K562 (cell line): ENCODE data around the gene TAS2R41. TPM values are rescaled to one million over a fixed set of nuclear protein-coding genes. Genes with fewer than 3 reads are reported as not detected.

Experiments used
- CEBPG ChIP-seq, 3 experiments: fragments of 200-800 bp in 1 of 3; sonication (Bioruptor generic) in 1 of 3; sonication (generic) in 1 of 3; formaldehyde crosslinking in 1 of 3; IDR thresholded peaks in 2 of 3; conservative IDR thresholded peaks in 1 of 3; 2 replicates each; pipeline versions ENCODE4 v1.6.1 to v1.8.0; 2016 to 2022; ENCODE audit warnings: missing compliant biosample characterization in 2 of 3, missing genetic modification characterization in 2 of 3, mild to moderate bottlenecking in 1 of 3, missing genetic modification reagents in 1 of 3
- ESRRB ChIP-seq: fragments of 250-450 bp; sonication (Bioruptor Pico); IDR thresholded peaks from 2 replicates; pipeline ENCODE4 v1.5.0; 2020; ENCODE audit warnings: mild to moderate bottlenecking, moderate library complexity, borderline replicate concordance
- KDM5B ChIP-seq: fragments of 200-600 bp; sonication (generic); IDR thresholded peaks from 2 replicates; pipeline ENCODE4 v1.6.1; 2012; ENCODE audit warnings: low read depth, mild to moderate bottlenecking, moderate library complexity, low read length, control low read depth, inconsistent platforms; ENCODE audit not compliant: insufficient replicate concordance
- MED1 ChIP-seq: sonication (generic); formaldehyde crosslinking; IDR thresholded peaks from 2 replicates; pipeline ENCODE4 v1.8.1; 2023; ENCODE audit warnings: missing genetic modification reagents, borderline replicate concordance
- PCBP1 ChIP-seq: fragments of 200-400 bp; formaldehyde crosslinking; IDR thresholded peaks from 2 replicates; pipeline ENCODE4 v1.6.1; 2018; ENCODE audit warnings: mild to moderate bottlenecking, low read depth, low read length; ENCODE audit not compliant: poor library complexity, severe bottlenecking
- PCBP2 ChIP-seq: fragments of 200-400 bp; formaldehyde crosslinking; IDR thresholded peaks from 2 replicates; pipeline ENCODE4 v1.6.1; 2018; ENCODE audit warnings: low read length, low read depth, mild to moderate bottlenecking, moderate library complexity; ENCODE audit not compliant: poor library complexity, severe bottlenecking
- SRSF9 ChIP-seq: fragments of 200-400 bp; formaldehyde crosslinking; IDR thresholded peaks from 2 replicates; pipeline ENCODE4 v1.6.1; 2017; ENCODE audit warnings: low read depth, low read length, borderline replicate concordance
- U2AF1 ChIP-seq: fragments of 200-400 bp; formaldehyde crosslinking; optimal IDR thresholded peaks from 2 replicates; pipeline ENCODE3; 2017; ENCODE audit warnings: mild to moderate bottlenecking, low read depth, low read length, moderate library complexity
- ZC3H4 ChIP-seq: sonication (generic); formaldehyde crosslinking; IDR thresholded peaks from 2 replicates; pipeline ENCODE4 v1.9.0; 2021; ENCODE audit warnings: missing genetic modification reagents, borderline replicate concordance
- ZNF212 ChIP-seq: fragments of 450-650 bp; formaldehyde crosslinking; IDR thresholded peaks from 2 replicates; pipeline ENCODE4 v1.4.0; 2020; ENCODE audit warnings: mild to moderate bottlenecking
- ZNF445 ChIP-seq: fragments of 250-450 bp; sonication (Bioruptor Pico); IDR thresholded peaks from 2 replicates; pipeline ENCODE4 v1.4.0; 2020; ENCODE audit warnings: low read depth, mild to moderate bottlenecking, moderate library complexity
- polyA plus RNA-seq, 8 experiments: library from polyadenylated mRNA; depleted of rRNA in 4 of 8; stranded (reverse) in 5 of 8; unstranded in 3 of 8; fragments of >200 nt; fragmentation: Nextera tagmentation in 2 of 8; fragmentation: Illumina TruSeq in 1 of 8; extraction: Ambion mirVana in 2 of 8; extraction: Trizol in 1 of 8; gene quantifications; 2 replicates each; pipeline versions ENCODE4 v1.2.1 to v1.2.3, GENCODE V29; 2011 to 2014; ENCODE audit warnings: inconsistent platforms in 1 of 8, missing spikeins in 1 of 8
- total RNA-seq, 7 experiments: library from RNA; depleted of rRNA in 6 of 7; stranded (reverse); fragments of >200 nt in 6 of 7; fragmentation: Illumina TruSeq in 2 of 7; extraction: Trizol in 2 of 7; gene quantifications; 2 replicates each; pipeline versions ENCODE4 v1.2.1 to v1.2.3, GENCODE V29; 2011 to 2021; ENCODE audit warnings: low replicate concordance in 1 of 7
- TF ChIP-seq, protein P1 (sequence below): IDR thresholded peaks from 3 replicates; pipeline ENCODE4 v1.6.1; 2011; ENCODE audit warnings: borderline replicate concordance, mild to moderate bottlenecking; ENCODE audit not compliant: insufficient read length, insufficient read depth
- TF ChIP-seq, protein P2 (sequence below): sonication (generic); formaldehyde crosslinking; IDR thresholded peaks from 2 replicates; pipeline ENCODE4 v1.5.0; 2020; ENCODE audit warnings: missing genetic modification reagents
- TF ChIP-seq, protein P3 (sequence below): sonication (generic); formaldehyde crosslinking; IDR thresholded peaks from 2 replicates; pipeline ENCODE4 v1.8.0; 2023; ENCODE audit warnings: missing genetic modification reagents, mild to moderate bottlenecking, borderline replicate concordance

TAS2R41 gene
- total and polyA plus RNA-seq, 9 of the 15 experiments (the other 6 are each of a cell fraction or from before 2014, with no cell fraction given) = not detected

DNA sequence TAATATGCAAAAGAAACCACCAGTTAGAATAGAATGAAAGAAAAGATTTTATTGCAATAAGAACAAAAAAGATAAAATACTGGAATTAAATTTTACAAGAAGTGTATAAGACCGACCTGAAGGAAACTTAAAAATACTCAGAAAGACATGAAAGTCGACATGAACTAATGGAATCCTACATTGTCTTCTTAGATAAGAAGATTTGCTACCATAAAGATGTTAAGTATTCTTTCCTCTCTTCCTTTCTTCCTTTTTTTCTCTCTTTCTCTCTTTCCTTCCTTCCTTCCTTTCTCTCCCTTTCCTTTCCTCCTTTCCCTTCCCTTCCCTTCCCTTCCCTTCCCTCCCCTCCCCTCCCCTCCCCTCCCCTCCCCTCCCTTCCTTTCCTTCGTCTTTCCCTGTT is 27.9 kb upstream of the TAS2R41 start (continued):
- TF ChIP-seq PCBP1 (peak; percentile 92), ZC3H4 (CRISPR knock-in tag) (no peak), MED1 (CRISPR knock-in tag) (no peak), U2AF1 (peak; percentile 94), ESRRB (CRISPR knock-in tag) (no peak), SRSF9 (no peak), ZNF212 (CRISPR knock-in tag) (no peak), PCBP2 (peak; percentile 94), KDM5B (no peak), CEBPG (CRISPR knock-in tag; IDR thresholded peaks at IDR 0.05) (no peak), CEBPG (tag; conservative IDR thresholded peaks at IDR 0.05 in 1 of 2, IDR thresholded peaks at IDR 0.05 in 1 of 2) (no peak), ZNF445 (CRISPR knock-in tag) (no peak)
- TF ChIP-seq, protein P1, sequence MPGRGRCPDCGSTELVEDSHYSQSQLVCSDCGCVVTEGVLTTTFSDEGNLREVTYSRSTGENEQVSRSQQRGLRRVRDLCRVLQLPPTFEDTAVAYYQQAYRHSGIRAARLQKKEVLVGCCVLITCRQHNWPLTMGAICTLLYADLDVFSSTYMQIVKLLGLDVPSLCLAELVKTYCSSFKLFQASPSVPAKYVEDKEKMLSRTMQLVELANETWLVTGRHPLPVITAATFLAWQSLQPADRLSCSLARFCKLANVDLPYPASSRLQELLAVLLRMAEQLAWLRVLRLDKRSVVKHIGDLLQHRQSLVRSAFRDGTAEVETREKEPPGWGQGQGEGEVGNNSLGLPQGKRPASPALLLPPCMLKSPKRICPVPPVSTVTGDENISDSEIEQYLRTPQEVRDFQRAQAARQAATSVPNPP = no peak
- TF ChIP-seq, protein P2, sequence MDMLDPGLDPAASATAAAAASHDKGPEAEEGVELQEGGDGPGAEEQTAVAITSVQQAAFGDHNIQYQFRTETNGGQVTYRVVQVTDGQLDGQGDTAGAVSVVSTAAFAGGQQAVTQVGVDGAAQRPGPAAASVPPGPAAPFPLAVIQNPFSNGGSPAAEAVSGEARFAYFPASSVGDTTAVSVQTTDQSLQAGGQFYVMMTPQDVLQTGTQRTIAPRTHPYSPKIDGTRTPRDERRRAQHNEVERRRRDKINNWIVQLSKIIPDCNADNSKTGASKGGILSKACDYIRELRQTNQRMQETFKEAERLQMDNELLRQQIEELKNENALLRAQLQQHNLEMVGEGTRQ (CRISPR knock-in tag) = no peak
- TF ChIP-seq, protein P3, sequence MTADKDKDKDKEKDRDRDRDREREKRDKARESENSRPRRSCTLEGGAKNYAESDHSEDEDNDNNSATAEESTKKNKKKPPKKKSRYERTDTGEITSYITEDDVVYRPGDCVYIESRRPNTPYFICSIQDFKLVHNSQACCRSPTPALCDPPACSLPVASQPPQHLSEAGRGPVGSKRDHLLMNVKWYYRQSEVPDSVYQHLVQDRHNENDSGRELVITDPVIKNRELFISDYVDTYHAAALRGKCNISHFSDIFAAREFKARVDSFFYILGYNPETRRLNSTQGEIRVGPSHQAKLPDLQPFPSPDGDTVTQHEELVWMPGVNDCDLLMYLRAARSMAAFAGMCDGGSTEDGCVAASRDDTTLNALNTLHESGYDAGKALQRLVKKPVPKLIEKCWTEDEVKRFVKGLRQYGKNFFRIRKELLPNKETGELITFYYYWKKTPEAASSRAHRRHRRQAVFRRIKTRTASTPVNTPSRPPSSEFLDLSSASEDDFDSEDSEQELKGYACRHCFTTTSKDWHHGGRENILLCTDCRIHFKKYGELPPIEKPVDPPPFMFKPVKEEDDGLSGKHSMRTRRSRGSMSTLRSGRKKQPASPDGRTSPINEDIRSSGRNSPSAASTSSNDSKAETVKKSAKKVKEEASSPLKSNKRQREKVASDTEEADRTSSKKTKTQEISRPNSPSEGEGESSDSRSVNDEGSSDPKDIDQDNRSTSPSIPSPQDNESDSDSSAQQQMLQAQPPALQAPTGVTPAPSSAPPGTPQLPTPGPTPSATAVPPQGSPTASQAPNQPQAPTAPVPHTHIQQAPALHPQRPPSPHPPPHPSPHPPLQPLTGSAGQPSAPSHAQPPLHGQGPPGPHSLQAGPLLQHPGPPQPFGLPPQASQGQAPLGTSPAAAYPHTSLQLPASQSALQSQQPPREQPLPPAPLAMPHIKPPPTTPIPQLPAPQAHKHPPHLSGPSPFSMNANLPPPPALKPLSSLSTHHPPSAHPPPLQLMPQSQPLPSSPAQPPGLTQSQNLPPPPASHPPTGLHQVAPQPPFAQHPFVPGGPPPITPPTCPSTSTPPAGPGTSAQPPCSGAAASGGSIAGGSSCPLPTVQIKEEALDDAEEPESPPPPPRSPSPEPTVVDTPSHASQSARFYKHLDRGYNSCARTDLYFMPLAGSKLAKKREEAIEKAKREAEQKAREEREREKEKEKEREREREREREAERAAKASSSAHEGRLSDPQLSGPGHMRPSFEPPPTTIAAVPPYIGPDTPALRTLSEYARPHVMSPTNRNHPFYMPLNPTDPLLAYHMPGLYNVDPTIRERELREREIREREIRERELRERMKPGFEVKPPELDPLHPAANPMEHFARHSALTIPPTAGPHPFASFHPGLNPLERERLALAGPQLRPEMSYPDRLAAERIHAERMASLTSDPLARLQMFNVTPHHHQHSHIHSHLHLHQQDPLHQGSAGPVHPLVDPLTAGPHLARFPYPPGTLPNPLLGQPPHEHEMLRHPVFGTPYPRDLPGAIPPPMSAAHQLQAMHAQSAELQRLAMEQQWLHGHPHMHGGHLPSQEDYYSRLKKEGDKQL (CRISPR knock-in tag) = no peak
- TF ChIP-seq, all 486 proteins: peak for 5
